Esophagus muscularis mucosa (tissue), 4 donors: ENCODE data around the gene C3orf70. TPM values are rescaled to one million over a fixed set of nuclear protein-coding genes. Genes with fewer than 3 reads are reported as not detected.

Experiments used
- DNase-seq: peaks from one replicate; pipeline ENCODE4 v3.0.0-alpha.2; 2017; ENCODE audit errors: extremely low spot score
- H3K27ac ChIP-seq, 4 donors: fragments of 200-600 bp; sonication (generic); replicated peaks in 1 of 4; 1 replicate in 3 of 4; 2 replicates in 1 of 4; pipeline ENCODE4 v1.5.1; 2016 to 2019; ENCODE audit warnings: mild to moderate bottlenecking in 1 of 4
- H3K27me3 ChIP-seq, 4 donors: fragments of 200-600 bp; sonication (generic); one replicate each; pipeline versions ENCODE4 v1.5.1 to v1.6.0; 2016 to 2019
- H3K36me3 ChIP-seq, 4 donors: fragments of 200-600 bp; sonication (generic); one replicate each; pipeline ENCODE4 v1.5.1; 2016 to 2019
- H3K4me1 ChIP-seq, 4 donors: fragments of 200-600 bp; sonication (generic); one replicate each; pipeline ENCODE4 v1.5.1; 2016 to 2019
- H3K4me3 ChIP-seq, 4 donors: fragments of 200-600 bp; sonication (generic); 1 replicate in 2 of 4; 2 replicates in 2 of 4; pipeline ENCODE4 v1.5.1; 2016 to 2019; ENCODE audit warnings: mild to moderate bottlenecking in 4 of 4, moderate library complexity in 1 of 4
- H3K9me3 ChIP-seq, 4 donors: fragments of 200-600 bp; sonication (generic); 1 replicate in 3 of 4; 2 replicates in 1 of 4; pipeline ENCODE4 v1.5.1; 2016 to 2019
- CTCF ChIP-seq, 3 experiments: fragments of 200-600 bp in 2 of 3; fragments of 450-650 bp in 1 of 3; sonication (generic) in 2 of 3; IDR thresholded peaks; one replicate each; pipeline ENCODE4 v1.5.1; 2017 to 2019; ENCODE audit warnings: antibody characterized with exemption in 3 of 3, mild to moderate bottlenecking in 2 of 3, moderate library complexity in 1 of 3
- EP300 ChIP-seq: sonication (generic); formaldehyde crosslinking; IDR thresholded peaks from one replicate; pipeline ENCODE4 v1.6.1; 2017; ENCODE audit warnings: antibody characterized with exemption
- POLR2A ChIP-seq: fragments of 450-650 bp; IDR thresholded peaks from one replicate; pipeline ENCODE4 v1.6.1; 2017; ENCODE audit warnings: antibody characterized with exemption, moderate library complexity, mild to moderate bottlenecking, low read depth
- POLR2AphosphoS5 ChIP-seq, 2 donors: sonication (generic); formaldehyde crosslinking; IDR thresholded peaks; one replicate each; pipeline ENCODE4 v1.6.1; 2017; ENCODE audit warnings: antibody characterized with exemption in 2 of 2
- WGBS: methylation state at CpG from one replicate; pipeline ENCODE4 v1.1.5; 2018; 5-methylcytosine and 5-hydroxymethylcytosine counted together
- intact Hi-C: fragments of 100-400 bp; cut with DNase I; formaldehyde crosslinking; loops from one replicate; pipeline ENCODE4 v1.15.1; 2023
- total RNA-seq, 4 donors: library from RNA; depleted of rRNA; stranded (reverse); fragments of >200 nt; gene quantifications; one replicate each; pipeline versions ENCODE4 v1.1.0 to v1.2.1, GENCODE V29; 2016

The C3orf70 gene
- total RNA-seq, 4 donors from 2014 or later = 33.1 to 54.0 (median 38.9) TPM

GRCh38 chr3:185129083-185129482, 23.8 kb downstream of the C3orf70 start:
- intact Hi-C loops = no loop called here
- Histone ChIP-seq H3K4me3 (no peak overlapping the region), H3K36me3 (no peaks in the 10 kb centered on the region), H3K27me3 (no peaks in the 10 kb centered on the region), H3K4me1 (peaks cover 0 to 38% (median 25%) of the 10 kb centered on the region in 4 donors), H3K27ac (no peak overlapping the region), H3K9me3 (no peaks in the 10 kb centered on the region)
- DNase-seq = no peak
- TF ChIP-seq CTCF (IDR thresholded peaks at IDR 0.05) = no peak
- TF ChIP-seq EP300 = no peak
- TF ChIP-seq POLR2AphosphoS5 (IDR thresholded peaks at IDR 0.05) = no peak
- TF ChIP-seq POLR2A = no peak
- WGBS = 97% methylated on average over 2 of the region's 2 CpGs

GRCh38 chr3:185126201-185126600, 26.7 kb downstream of the C3orf70 start:
- Histone ChIP-seq H3K4me1 (peaks cover 0 to 19% (median 10%) of the 10 kb centered on the region in 4 donors), H3K4me3 (no peak overlapping the region), H3K9me3 (no peaks in the 10 kb centered on the region), H3K27ac (no peak overlapping the region), H3K36me3 (no peaks in the 10 kb centered on the region), H3K27me3 (no peaks in the 10 kb centered on the region)
- DNase-seq = no peak
- TF ChIP-seq EP300 = no peak
- no peak for TF ChIP-seq POLR2AphosphoS5 (IDR thresholded peaks at IDR 0.05)
- TF ChIP-seq CTCF (IDR thresholded peaks at IDR 0.05) = no peak
- no peak for TF ChIP-seq POLR2A
- 76% methylated on average over 3 of the region's 3 CpGs for WGBS
- intact Hi-C loops = no loop called here

- Histone ChIP-seq H3K36me3 (no peaks in the 10 kb centered on the region), H3K27ac (no peak overlapping the region), H3K4me1 (peaks cover 0 to 19% (median 7%) of the 10 kb centered on the region in 4 donors), H3K9me3 (no peaks in the 10 kb centered on the region), H3K4me3 (no peak overlapping the region), H3K27me3 (no peaks in the 10 kb centered on the region)
- 97% methylated on average over 3 of the region's 3 CpGs for WGBS
- intact Hi-C loops = no loop called here
- no peak for DNase-seq
- TF ChIP-seq EP300 = no peak
- TF ChIP-seq POLR2A = no peak
- TF ChIP-seq POLR2AphosphoS5 (IDR thresholded peaks at IDR 0.05) = no peak
- TF ChIP-seq CTCF (IDR thresholded peaks at IDR 0.05) = no peak
Measured at GRCh38 chr3:185120126-185120525, 32.7 kb downstream of the C3orf70 start.

- no peak for DNase-seq
- intact Hi-C loops = no loop called here
- H3K27ac ChIP-seq = no peak overlapping the region
Measured at GRCh38 chr3:185115371-185115770, 37.5 kb downstream of the C3orf70 start.

More at GRCh38 chr3:185115371-185115770, 37.5 kb downstream of the C3orf70 start:
- H3K27me3 ChIP-seq = no peaks in the 10 kb centered on the region
- H3K4me1 ChIP-seq = peaks cover 0 to 26% (median 21%) of the 10 kb centered on the region in 4 donors
- H3K9me3 ChIP-seq = no peaks in the 10 kb centered on the region
- no peaks in the 10 kb centered on the region for H3K36me3 ChIP-seq
- TF ChIP-seq CTCF (IDR thresholded peaks at IDR 0.05) = no peak
- TF ChIP-seq POLR2AphosphoS5 (IDR thresholded peaks at IDR 0.05) = no peak
- no peak for TF ChIP-seq EP300
- no peak for TF ChIP-seq POLR2A
- no peak overlapping the region for H3K4me3 ChIP-seq
